ENCODE data around the gene NRDE2. TPM values are rescaled to one million over a fixed set of nuclear protein-coding genes. Genes with fewer than 3 reads are reported as not detected.

Gene NRDE2
- total RNA-seq, 1 experiment from 2014 or later: 12.1 TPM

GRCh38 chr14:90278199-90279175 lies 53.3 kb downstream of the NRDE2 start (continued):
- no peak for TF ChIP-seq E2F1 (CRISPR knock-in tag; IDR thresholded peaks at IDR 0.05)
- TF ChIP-seq SOX15 (CRISPR knock-in tag; IDR thresholded peaks at IDR 0.05): no peak

DNA sequence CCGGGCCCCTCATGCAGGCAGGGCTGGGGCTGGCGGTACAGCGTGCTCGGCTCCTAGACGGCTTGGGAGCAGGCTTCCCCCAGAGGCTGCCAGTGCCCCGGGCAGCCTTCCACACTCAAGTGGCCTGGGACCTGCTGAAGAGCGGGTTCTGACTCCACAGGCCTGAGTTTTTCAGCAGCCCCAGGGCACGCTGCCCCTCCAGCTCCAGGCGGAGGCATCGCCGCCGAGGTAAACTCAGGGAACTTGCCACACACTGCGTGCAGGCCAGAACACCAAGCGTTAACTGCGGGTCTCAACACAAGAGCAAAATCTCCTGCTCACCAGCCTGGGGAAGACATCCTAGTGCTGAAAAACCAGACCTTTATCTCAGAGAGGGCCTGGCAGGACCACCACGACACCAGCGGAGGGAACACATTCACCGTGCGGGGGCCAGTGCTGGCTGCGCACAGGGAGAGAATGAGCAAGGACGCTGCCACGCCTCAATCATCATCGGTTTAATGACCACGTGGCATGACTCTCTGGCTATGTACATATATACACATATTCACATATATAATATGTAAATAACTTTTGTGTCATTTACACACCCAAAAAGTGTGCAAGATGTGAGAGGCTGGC lies 54.1 kb downstream of the NRDE2 start:
- H3K36me3 Mint-ChIP-seq: peaks cover 9% of the 10 kb centered on the region
- ChIA-PET CTCF (interaction anchor here (1.0 to 1.9 kb wide), 9 partner anchors 9 to 481 kb away, joined by 3 to 10 read pairs (median 4); no protein-coding TSS in a partner anchor), POLR2A (no interaction called here)
- no peak for ATAC-seq
- TF ChIP-seq PREB (CRISPR knock-in tag; IDR thresholded peaks at IDR 0.05; ENCODE audit: borderline replicate concordance): no peak
- TF ChIP-seq, protein P1, sequence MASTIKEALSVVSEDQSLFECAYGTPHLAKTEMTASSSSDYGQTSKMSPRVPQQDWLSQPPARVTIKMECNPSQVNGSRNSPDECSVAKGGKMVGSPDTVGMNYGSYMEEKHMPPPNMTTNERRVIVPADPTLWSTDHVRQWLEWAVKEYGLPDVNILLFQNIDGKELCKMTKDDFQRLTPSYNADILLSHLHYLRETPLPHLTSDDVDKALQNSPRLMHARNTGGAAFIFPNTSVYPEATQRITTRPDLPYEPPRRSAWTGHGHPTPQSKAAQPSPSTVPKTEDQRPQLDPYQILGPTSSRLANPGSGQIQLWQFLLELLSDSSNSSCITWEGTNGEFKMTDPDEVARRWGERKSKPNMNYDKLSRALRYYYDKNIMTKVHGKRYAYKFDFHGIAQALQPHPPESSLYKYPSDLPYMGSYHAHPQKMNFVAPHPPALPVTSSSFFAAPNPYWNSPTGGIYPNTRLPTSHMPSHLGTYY (CRISPR knock-in tag; IDR thresholded peaks at IDR 0.05): no peak
- TF ChIP-seq MYBL2 (CRISPR knock-in tag; IDR thresholded peaks at IDR 0.05): no peak
- no peak for TF ChIP-seq ESRRA (CRISPR knock-in tag; IDR thresholded peaks at IDR 0.05; ENCODE audit: borderline replicate concordance)
- no peak for TF ChIP-seq ELF4 (CRISPR knock-in tag; IDR thresholded peaks at IDR 0.05; ENCODE audit: low read depth)
- TF ChIP-seq, protein P2, sequence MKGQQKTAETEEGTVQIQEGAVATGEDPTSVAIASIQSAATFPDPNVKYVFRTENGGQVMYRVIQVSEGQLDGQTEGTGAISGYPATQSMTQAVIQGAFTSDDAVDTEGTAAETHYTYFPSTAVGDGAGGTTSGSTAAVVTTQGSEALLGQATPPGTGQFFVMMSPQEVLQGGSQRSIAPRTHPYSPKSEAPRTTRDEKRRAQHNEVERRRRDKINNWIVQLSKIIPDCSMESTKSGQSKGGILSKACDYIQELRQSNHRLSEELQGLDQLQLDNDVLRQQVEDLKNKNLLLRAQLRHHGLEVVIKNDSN (CRISPR knock-in tag; IDR thresholded peaks at IDR 0.05): no peak
- no peak for TF ChIP-seq FOXK1 (CRISPR knock-in tag; IDR thresholded peaks at IDR 0.05)
- TF ChIP-seq ZMAT4 (CRISPR knock-in tag; IDR thresholded peaks at IDR 0.05): no peak
- TF ChIP-seq ZNF138 (CRISPR knock-in tag; conservative IDR thresholded peaks at IDR 0.05): no peak
- no peak for TF ChIP-seq MLX (CRISPR knock-in tag; IDR thresholded peaks at IDR 0.05)
- TF ChIP-seq NFYB (CRISPR knock-in tag; conservative IDR thresholded peaks at IDR 0.05; ENCODE audit: low read depth): no peak
- no peak for TF ChIP-seq GABPB1 (CRISPR knock-in tag; IDR thresholded peaks at IDR 0.05)
- no peak for TF ChIP-seq AR (CRISPR knock-in tag; IDR thresholded peaks at IDR 0.05)
- no peak for TF ChIP-seq ZNF281 (CRISPR knock-in tag; IDR thresholded peaks at IDR 0.05)
- DNase-seq (ENCODE audit: low spot score): no peak
- no peaks in the 10 kb centered on the region for H3K9me3 Mint-ChIP-seq
- H3K27me3 Mint-ChIP-seq (ENCODE audit: low read depth): no peaks in the 10 kb centered on the region
- H3K4me1 Mint-ChIP-seq: 0 out of 2 replicates have a peak, but pooled peaks cover 2% of the 10 kb centered on the region
- H3K27ac Mint-ChIP-seq: no peak overlapping the region
- H3K4me3 Mint-ChIP-seq: no peak overlapping the region
